ENCODE data around the gene SCAANT1. TPM values are rescaled to one million over a fixed set of nuclear protein-coding genes. Genes with fewer than 3 reads are reported as not detected.

SCAANT1 gene
- total and polyA plus RNA-seq, 4 donors, result not detected

DNA sequence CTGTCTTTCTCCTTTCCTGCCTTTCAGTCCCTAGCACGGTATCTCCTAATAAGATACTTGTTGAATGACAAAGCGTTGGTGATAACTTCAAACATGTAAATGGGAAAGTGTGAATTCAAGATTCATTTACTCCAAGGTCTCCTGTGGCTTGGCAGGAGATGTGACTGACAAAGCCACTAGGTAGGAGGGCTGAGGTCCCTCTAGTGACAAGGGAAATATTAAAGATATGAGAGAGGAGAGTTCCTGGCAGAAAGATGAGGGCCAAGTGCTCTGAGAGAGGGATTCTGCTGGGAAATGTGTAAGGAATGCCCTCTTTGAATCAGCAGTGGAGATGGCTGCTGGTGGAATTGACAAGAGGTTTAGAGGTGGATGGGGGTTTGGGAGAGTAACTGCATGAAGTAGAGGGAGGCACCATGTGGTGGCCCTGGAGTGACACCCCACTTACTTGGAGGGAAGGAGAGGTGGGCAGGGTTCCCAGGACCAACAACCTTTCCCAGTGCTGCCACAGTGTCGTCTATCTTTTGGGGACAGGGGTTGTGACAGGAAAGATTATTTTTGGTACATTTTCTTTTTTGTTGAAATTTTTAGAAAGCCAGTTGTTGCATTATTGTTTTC, 43.0 kb upstream of the SCAANT1 start:
- Histone ChIP-seq H3K4me1 (ENCODE audit: control insufficient read depth in 4 of 4, insufficient read depth in 4 of 4, low read length in 3 of 4) (peaks cover 3 to 21% (median 8%) of the 10 kb centered on the region in 4 donors), H3K36me3 (ENCODE audit: control insufficient read depth in 4 of 4, insufficient read depth in 3 of 4, low read depth in 1 of 4, low read length in 3 of 4) (peaks cover 2 to 5% (median 3%) of the 10 kb centered on the region in 4 donors), H3K4me3 (ENCODE audit: low read depth in 1 of 3, low read length in 3 of 3) (no peak overlapping the region), H3K9ac (ENCODE audit: low read depth in 1 of 2, low read length in 2 of 2) (no peak overlapping the region), H3K27me3 (ENCODE audit: control insufficient read depth in 4 of 4, insufficient read depth in 4 of 4, low read length in 3 of 4) (no peaks in the 10 kb centered on the region), H3K27ac (ENCODE audit: low read depth in 1 of 2, low read length in 2 of 2) (no peak overlapping the region), H3K9me3 (ENCODE audit: control insufficient read depth in 4 of 4, low read length in 3 of 4) (no peaks in the 10 kb centered on the region)
- DNase-seq (ENCODE audit: low spot score), result no peak
- WGBS, result 84% methylated on average over 3 of the region's 3 CpGs
- TF ChIP-seq FOXA1 (IDR thresholded peaks at IDR 0.05) (no peak), HNF4A (conservative IDR thresholded peaks at IDR 0.05) (no peak), YY1 (IDR thresholded peaks at IDR 0.05) (no peak)

DNA sequence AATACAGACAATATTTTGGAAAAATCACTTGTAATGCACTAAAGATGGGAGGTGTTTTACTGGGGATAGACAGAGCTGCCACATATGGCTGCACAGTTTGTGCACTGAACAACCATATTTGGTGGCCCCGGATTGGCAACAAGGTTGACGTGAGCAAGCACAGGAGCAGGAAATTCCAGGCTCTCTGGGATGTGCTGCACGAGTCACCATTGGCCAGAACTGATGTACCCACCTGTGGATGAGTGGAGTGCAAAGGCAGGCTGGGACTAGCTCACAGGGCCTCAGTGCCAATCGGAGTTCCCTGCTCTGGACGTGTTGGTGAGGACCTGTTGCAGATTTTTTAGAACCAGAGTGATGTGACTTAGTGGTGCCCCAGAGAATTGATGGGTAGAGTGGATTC, 42.0 kb upstream of the SCAANT1 start:
- WGBS, result 96% methylated on average over 5 of the region's 5 CpGs
- no peak overlapping the region for H3K9ac ChIP-seq (ENCODE audit: low read depth in 1 of 2, low read length in 2 of 2)
- no peak overlapping the region for H3K4me3 ChIP-seq (ENCODE audit: low read depth in 1 of 3, low read length in 3 of 3)
- H3K9me3 ChIP-seq (ENCODE audit: control insufficient read depth in 4 of 4, low read length in 3 of 4), result no peaks in the 10 kb centered on the region
- H3K27ac ChIP-seq (ENCODE audit: low read depth in 1 of 2, low read length in 2 of 2), result no peak overlapping the region
- TF ChIP-seq RAD21 (IDR thresholded peaks at IDR 0.05) (no peak), JUND (IDR thresholded peaks at IDR 0.05) (no peak), FOXA2 (IDR thresholded peaks at IDR 0.05) (no peak), RXRA (IDR thresholded peaks at IDR 0.05) (no peak), EGR1 (IDR thresholded peaks at IDR 0.05; ENCODE audit: low read depth in 2 of 2) (no peak), YY1 (IDR thresholded peaks at IDR 0.05) (no peak), HNF4A (conservative IDR thresholded peaks at IDR 0.05) (no peak), NR2F2 (IDR thresholded peaks at IDR 0.05) (no peak), HNF4G (IDR thresholded peaks at IDR 0.05) (no peak), TAF1 (conservative IDR thresholded peaks at IDR 0.05) (no peak), SP1 (IDR thresholded peaks at IDR 0.05) (no peak), GABPA (IDR thresholded peaks at IDR 0.05 in 1 of 2, conservative IDR thresholded peaks at IDR 0.05 in 1 of 2) (no peak), FOXA1 (IDR thresholded peaks at IDR 0.05) (no peak)
- TF ChIP-seq, protein P1, sequence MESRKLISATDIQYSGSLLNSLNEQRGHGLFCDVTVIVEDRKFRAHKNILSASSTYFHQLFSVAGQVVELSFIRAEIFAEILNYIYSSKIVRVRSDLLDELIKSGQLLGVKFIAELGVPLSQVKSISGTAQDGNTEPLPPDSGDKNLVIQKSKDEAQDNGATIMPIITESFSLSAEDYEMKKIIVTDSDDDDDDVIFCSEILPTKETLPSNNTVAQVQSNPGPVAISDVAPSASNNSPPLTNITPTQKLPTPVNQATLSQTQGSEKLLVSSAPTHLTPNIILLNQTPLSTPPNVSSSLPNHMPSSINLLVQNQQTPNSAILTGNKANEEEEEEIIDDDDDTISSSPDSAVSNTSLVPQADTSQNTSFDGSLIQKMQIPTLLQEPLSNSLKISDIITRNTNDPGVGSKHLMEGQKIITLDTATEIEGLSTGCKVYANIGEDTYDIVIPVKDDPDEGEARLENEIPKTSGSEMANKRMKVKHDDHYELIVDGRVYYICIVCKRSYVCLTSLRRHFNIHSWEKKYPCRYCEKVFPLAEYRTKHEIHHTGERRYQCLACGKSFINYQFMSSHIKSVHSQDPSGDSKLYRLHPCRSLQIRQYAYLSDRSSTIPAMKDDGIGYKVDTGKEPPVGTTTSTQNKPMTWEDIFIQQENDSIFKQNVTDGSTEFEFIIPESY (IDR thresholded peaks at IDR 0.05), result no peak
- TF ChIP-seq, protein P2, sequence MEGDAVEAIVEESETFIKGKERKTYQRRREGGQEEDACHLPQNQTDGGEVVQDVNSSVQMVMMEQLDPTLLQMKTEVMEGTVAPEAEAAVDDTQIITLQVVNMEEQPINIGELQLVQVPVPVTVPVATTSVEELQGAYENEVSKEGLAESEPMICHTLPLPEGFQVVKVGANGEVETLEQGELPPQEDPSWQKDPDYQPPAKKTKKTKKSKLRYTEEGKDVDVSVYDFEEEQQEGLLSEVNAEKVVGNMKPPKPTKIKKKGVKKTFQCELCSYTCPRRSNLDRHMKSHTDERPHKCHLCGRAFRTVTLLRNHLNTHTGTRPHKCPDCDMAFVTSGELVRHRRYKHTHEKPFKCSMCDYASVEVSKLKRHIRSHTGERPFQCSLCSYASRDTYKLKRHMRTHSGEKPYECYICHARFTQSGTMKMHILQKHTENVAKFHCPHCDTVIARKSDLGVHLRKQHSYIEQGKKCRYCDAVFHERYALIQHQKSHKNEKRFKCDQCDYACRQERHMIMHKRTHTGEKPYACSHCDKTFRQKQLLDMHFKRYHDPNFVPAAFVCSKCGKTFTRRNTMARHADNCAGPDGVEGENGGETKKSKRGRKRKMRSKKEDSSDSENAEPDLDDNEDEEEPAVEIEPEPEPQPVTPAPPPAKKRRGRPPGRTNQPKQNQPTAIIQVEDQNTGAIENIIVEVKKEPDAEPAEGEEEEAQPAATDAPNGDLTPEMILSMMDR (IDR thresholded peaks at IDR 0.05; ENCODE audit: low read depth, low read length, missing input control), result no peak
- TF ChIP-seq, protein P3, sequence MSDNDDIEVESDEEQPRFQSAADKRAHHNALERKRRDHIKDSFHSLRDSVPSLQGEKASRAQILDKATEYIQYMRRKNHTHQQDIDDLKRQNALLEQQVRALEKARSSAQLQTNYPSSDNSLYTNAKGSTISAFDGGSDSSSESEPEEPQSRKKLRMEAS (IDR thresholded peaks at IDR 0.05), result no peak
- TF ChIP-seq, protein P4, sequence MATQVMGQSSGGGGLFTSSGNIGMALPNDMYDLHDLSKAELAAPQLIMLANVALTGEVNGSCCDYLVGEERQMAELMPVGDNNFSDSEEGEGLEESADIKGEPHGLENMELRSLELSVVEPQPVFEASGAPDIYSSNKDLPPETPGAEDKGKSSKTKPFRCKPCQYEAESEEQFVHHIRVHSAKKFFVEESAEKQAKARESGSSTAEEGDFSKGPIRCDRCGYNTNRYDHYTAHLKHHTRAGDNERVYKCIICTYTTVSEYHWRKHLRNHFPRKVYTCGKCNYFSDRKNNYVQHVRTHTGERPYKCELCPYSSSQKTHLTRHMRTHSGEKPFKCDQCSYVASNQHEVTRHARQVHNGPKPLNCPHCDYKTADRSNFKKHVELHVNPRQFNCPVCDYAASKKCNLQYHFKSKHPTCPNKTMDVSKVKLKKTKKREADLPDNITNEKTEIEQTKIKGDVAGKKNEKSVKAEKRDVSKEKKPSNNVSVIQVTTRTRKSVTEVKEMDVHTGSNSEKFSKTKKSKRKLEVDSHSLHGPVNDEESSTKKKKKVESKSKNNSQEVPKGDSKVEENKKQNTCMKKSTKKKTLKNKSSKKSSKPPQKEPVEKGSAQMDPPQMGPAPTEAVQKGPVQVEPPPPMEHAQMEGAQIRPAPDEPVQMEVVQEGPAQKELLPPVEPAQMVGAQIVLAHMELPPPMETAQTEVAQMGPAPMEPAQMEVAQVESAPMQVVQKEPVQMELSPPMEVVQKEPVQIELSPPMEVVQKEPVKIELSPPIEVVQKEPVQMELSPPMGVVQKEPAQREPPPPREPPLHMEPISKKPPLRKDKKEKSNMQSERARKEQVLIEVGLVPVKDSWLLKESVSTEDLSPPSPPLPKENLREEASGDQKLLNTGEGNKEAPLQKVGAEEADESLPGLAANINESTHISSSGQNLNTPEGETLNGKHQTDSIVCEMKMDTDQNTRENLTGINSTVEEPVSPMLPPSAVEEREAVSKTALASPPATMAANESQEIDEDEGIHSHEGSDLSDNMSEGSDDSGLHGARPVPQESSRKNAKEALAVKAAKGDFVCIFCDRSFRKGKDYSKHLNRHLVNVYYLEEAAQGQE (IDR thresholded peaks at IDR 0.05), result no peak
- TF ChIP-seq, protein P5, sequence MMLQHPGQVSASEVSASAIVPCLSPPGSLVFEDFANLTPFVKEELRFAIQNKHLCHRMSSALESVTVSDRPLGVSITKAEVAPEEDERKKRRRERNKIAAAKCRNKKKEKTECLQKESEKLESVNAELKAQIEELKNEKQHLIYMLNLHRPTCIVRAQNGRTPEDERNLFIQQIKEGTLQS (IDR thresholded peaks at IDR 0.05), result no peak
- peaks cover 2 to 21% (median 5%) of the 10 kb centered on the region in 4 donors for H3K4me1 ChIP-seq (ENCODE audit: control insufficient read depth in 4 of 4, insufficient read depth in 4 of 4, low read length in 3 of 4)
- no peaks in the 10 kb centered on the region for H3K27me3 ChIP-seq (ENCODE audit: control insufficient read depth in 4 of 4, insufficient read depth in 4 of 4, low read length in 3 of 4)
- H3K36me3 ChIP-seq (ENCODE audit: control insufficient read depth in 4 of 4, insufficient read depth in 3 of 4, low read depth in 1 of 4, low read length in 3 of 4), result peaks cover 2 to 5% (median 3%) of the 10 kb centered on the region in 4 donors
- DNase-seq (ENCODE audit: low spot score), result no peak

Measured in liver (tissue), 9 donors.